Muscle of back (tissue), 11 donors: ENCODE data around the gene LIPM. TPM values are rescaled to one million over a fixed set of nuclear protein-coding genes. Genes with fewer than 3 reads are reported as not detected.
A peak's percentile ranks its signal among the peaks of the same experiment; 100 is the strongest.

Experiments used
- DNase-seq, 3 donors: peaks; one replicate each; pipeline versions ENCODE4 v3.0.0 to v3.0.0-alpha.2; 2013
- polyA plus RNA-seq, 10 donors: library from polyadenylated mRNA; unstranded; fragments of 120-200 nt; gene quantifications; one replicate each; pipeline ENCODE4 v1.2.1, GENCODE V29; 2013; ENCODE audit not compliant: insufficient read length in 10 of 10

The LIPM gene
- polyA plus RNA-seq, 10 donors = 1.8 TPM; not detected in 9

GRCh38 chr10:88838766-88839350 is 36.3 kb downstream of the LIPM start:
- DNase-seq = no peak

GRCh38 chr10:88840104-88840503 is 37.6 kb downstream of the LIPM start:
- DNase-seq = no peak

- no peak for DNase-seq
These were observed 38.4 kb downstream of the LIPM start for GRCh38 chr10:88840881-88841280.

GRCh38 chr10:88841316-88842111 is 39.0 kb downstream of the LIPM start:
- DNase-seq = no peak

GRCh38 chr10:88843171-88843570 is 40.6 kb downstream of the LIPM start:
- DNase-seq = no peak

- peak in 2 of 3 donors; percentile 11 to 42 for DNase-seq
These were observed 46.0 kb downstream of the LIPM start for GRCh38 chr10:88848499-88848898.

- no peak for DNase-seq
These were observed 46.7 kb downstream of the LIPM start for GRCh38 chr10:88849234-88849633.

- DNase-seq = no peak
These were observed 48.2 kb downstream of the LIPM start for GRCh38 chr10:88850712-88851111.

GRCh38 chr10:88851706-88852105 is 49.2 kb downstream of the LIPM start, which contains the start of gene ANKRD22:
Gene ANKRD22 (minus strand): TSS chr10:88851844. CDS start chr10:88851607, 237 bp downstream.
- DNase-seq = no peak

GRCh38 chr10:88852327-88852726 is 49.8 kb downstream of the LIPM start:
- no peak for DNase-seq

GRCh38 chr10:88853155-88853881 is 50.8 kb downstream of the LIPM start:
- peak in 1 of 3 donors; percentile 21 for DNase-seq

- DNase-seq = no peak
These were observed 52.2 kb downstream of the LIPM start for GRCh38 chr10:88854684-88855083.

- no peak for DNase-seq
These were observed 55.3 kb downstream of the LIPM start for GRCh38 chr10:88857831-88858230.

- no peak for DNase-seq
These were observed 56.0 kb downstream of the LIPM start for GRCh38 chr10:88858491-88858890.

GRCh38 chr10:88861036-88861435 is 58.5 kb downstream of the LIPM start:
- DNase-seq = no peak

GRCh38 chr10:88865281-88865876 is 62.8 kb downstream of the LIPM start:
- peak in 1 of 3 donors; percentile 19 for DNase-seq

GRCh38 chr10:88866454-88866853 is 63.9 kb downstream of the LIPM start:
- DNase-seq = no peak

GRCh38 chr10:88870089-88870488 is 67.6 kb downstream of the LIPM start:
- no peak for DNase-seq
